GM12878 (cell line): ENCODE results near the gene TMEM40. TPM values are rescaled to one million over a fixed set of nuclear protein-coding genes. Genes with fewer than 3 reads are reported as not detected.

ENCODE experiments used
- ATAC-seq: fragments of 200-7000 bp; cut with Tn5 transposase; 3 replicates; pipeline ENCODE4 v1.9.1; 2020; ENCODE audit warnings: mild to moderate bottlenecking, moderate library complexity
- BruUV-seq: library from RNA; stranded (reverse); fragments of 400-500 nt; replicated peaks from 2 replicates; lab custom pipeline; 2021; lab: Mats Ljungman, UMichigan
- CTCF ChIA-PET: fragments of 300-600 bp; sonication (Branson Sonifier 250); formaldehyde crosslinking; extraction: SDS; loops from one replicate; lab custom pipeline; 2021; ENCODE audit warnings: inconsistent platforms; lab: Yijun Ruan, JAX
- POLR2A ChIA-PET: fragments of 350-600 bp; formaldehyde crosslinking; extraction: SDS; loops from one replicate; lab custom pipeline; 2021; ENCODE audit warnings: inconsistent platforms; lab: Charles Lee
- RAD21 ChIA-PET: fragments of 300-600 bp; sonication (Branson Sonifier 250); formaldehyde crosslinking; loops from one replicate; lab custom pipeline; 2023; ENCODE audit warnings: antibody characterized with exemption; ENCODE audit not compliant: unreplicated experiment; lab: Charles Lee
- SMC1A ChIA-PET: fragments of 300-600 bp; sonication (Branson Sonifier 250); formaldehyde crosslinking; loops from one replicate; lab custom pipeline; 2023; ENCODE audit not compliant: unreplicated experiment, uncharacterized antibody; lab: Charles Lee
- DNase-seq: peaks from one replicate; pipeline ENCODE4 v3.0.0-alpha.2; 2011; ENCODE audit warnings: low read depth, low spot score
- FAIRE-seq: peaks from 3 replicates; lab custom pipeline; 2011; peaks lifted over from hg19 to GRCh38; lab: Jason Lieb, UNC
- H2AFZ ChIP-seq: 2 replicates; pipeline ENCODE4 v1.6.0; 2011; ENCODE audit warnings: low read depth, low read length, control low read depth; ENCODE audit not compliant: control insufficient read depth
- H3K27ac ChIP-seq: 2 replicates; pipeline ENCODE4 v1.5.1; 2011; ENCODE audit warnings: control low read depth; ENCODE audit not compliant: control insufficient read depth, insufficient read depth
- H3K27me3 ChIP-seq, 2 experiments: replicated peaks in 1 of 2; 2 replicates each; pipeline versions ENCODE4 v1.6.0 to v1.6.1; 2011; ENCODE audit warnings: low read length in 1 of 2; ENCODE audit not compliant: control insufficient read depth in 2 of 2, insufficient read depth in 2 of 2
- H3K36me3 ChIP-seq, 2 experiments: 2 replicates each; pipeline ENCODE4 v1.5.1; 2011; ENCODE audit warnings: low read length in 1 of 2; ENCODE audit not compliant: control insufficient read depth in 2 of 2, insufficient read depth in 2 of 2
- H3K4me1 ChIP-seq: 2 replicates; pipeline ENCODE4 v1.6.1; 2011; ENCODE audit warnings: mild to moderate bottlenecking, low read length, moderate library complexity, mixed read lengths; ENCODE audit not compliant: control insufficient read depth, insufficient read depth
- H3K4me2 ChIP-seq: 2 replicates; pipeline ENCODE4 v1.6.0; 2011; ENCODE audit warnings: control low read depth; ENCODE audit not compliant: control insufficient read depth, insufficient read depth
- H3K4me3 ChIP-seq: fragments of 200-600 bp; sonication (generic); 2 replicates; pipeline ENCODE4 v1.5.1; 2016
- H3K79me2 ChIP-seq: 2 replicates; pipeline ENCODE4 v1.6.0; 2011; ENCODE audit warnings: low read length; ENCODE audit not compliant: control insufficient read depth, insufficient read depth
- H3K9ac ChIP-seq: 2 replicates; pipeline ENCODE4 v1.8.0; 2011; ENCODE audit warnings: low read length, control low read depth, mixed read lengths; ENCODE audit not compliant: control insufficient read depth, insufficient read depth
- H3K9me3 ChIP-seq: replicated peaks from 3 replicates; pipeline ENCODE4 v1.5.1; 2011; ENCODE audit warnings: mild to moderate bottlenecking, low read length; ENCODE audit not compliant: control insufficient read depth, insufficient read depth
- H4K20me1 ChIP-seq: 2 replicates; pipeline ENCODE4 v1.6.0; 2011; ENCODE audit not compliant: control insufficient read depth, insufficient read depth
- HDAC2 ChIP-seq: fragments of 200-600 bp; sonication (generic); IDR thresholded peaks from 2 replicates; pipeline ENCODE4 v1.6.1; 2017
- LARP7 ChIP-seq: fragments of 450-650 bp; IDR thresholded peaks from 2 replicates; pipeline ENCODE4 v1.6.1; 2017; ENCODE audit warnings: mild to moderate bottlenecking
- NR2F1 ChIP-seq: fragments of 450-650 bp; conservative IDR thresholded peaks from 2 replicates; pipeline ENCODE4 v1.6.1; 2017; ENCODE audit warnings: mild to moderate bottlenecking
- PBX3 ChIP-seq: IDR thresholded peaks from 2 replicates; pipeline ENCODE4 v1.6.1; 2011; ENCODE audit warnings: mild to moderate bottlenecking, low read depth, low read length, moderate library complexity; ENCODE audit not compliant: insufficient replicate concordance
- STAT3 ChIP-seq: IDR thresholded peaks from 2 replicates; pipeline ENCODE4 v1.6.1; 2011; ENCODE audit warnings: low read depth, low read length, improper control_type of control experiment
- WGBS: methylation state at CpG from one replicate; pipeline ENCODE4 v1.1.6; 2016; ENCODE audit warnings: low lambda C conversion rate; ENCODE audit not compliant: insufficient replicate concordance, insufficient coverage; ENCODE audit errors: missing lambda C conversion rate; 5-methylcytosine and 5-hydroxymethylcytosine counted together
- in situ Hi-C: fragments of 300-500 bp; cut with MboI; formaldehyde crosslinking; loops from 9 replicates; pipeline ENCODE4 v1.14.3; 2018; ENCODE audit warnings: mixed read lengths
- intact Hi-C: fragments of 100-400 bp; cut with micrococcal nuclease; formaldehyde crosslinking; loops from one replicate; pipeline ENCODE4 v1.14.2; 2022; ENCODE audit not compliant: unreplicated experiment
- polyA plus RNA-seq, 11 experiments: library from polyadenylated mRNA; depleted of rRNA in 4 of 11; unstranded in 6 of 11; stranded (reverse) in 5 of 11; fragments of >200 nt; fragmentation: Nextera tagmentation in 4 of 11; fragmentation: Illumina TruSeq in 1 of 11; extraction: Ambion mirVana in 4 of 11; extraction: Trizol in 1 of 11; gene quantifications; 1 replicate in 1 of 11; 2 replicates in 10 of 11; pipeline versions ENCODE4 v1.2.1 to v1.2.3, GENCODE V29; 2011 to 2016; ENCODE audit warnings: inconsistent platforms in 2 of 11, missing spikeins in 2 of 11, low read depth in 1 of 11
- total RNA-seq, 4 experiments: library from RNA; depleted of rRNA in 3 of 4; stranded (reverse); fragments of >200 nt in 3 of 4; fragmentation: Illumina TruSeq in 1 of 4; extraction: Trizol in 1 of 4; gene quantifications; 2 replicates each; pipeline versions ENCODE4 v1.2.1 to v1.2.3, GENCODE V29; 2013 to 2021
- TF ChIP-seq, protein P1 (sequence below), 3 experiments: IDR thresholded peaks in 2 of 3; conservative IDR thresholded peaks in 1 of 3; 2 replicates each; pipeline ENCODE4 v1.5.1; 2011; ENCODE audit warnings: low read depth in 3 of 3, low read length in 3 of 3, mild to moderate bottlenecking in 3 of 3, control low read depth in 2 of 3, moderate library complexity in 2 of 3, inconsistent platforms in 1 of 3, mixed read lengths in 1 of 3; ENCODE audit not compliant: control insufficient read depth in 2 of 3, insufficient read depth in 1 of 3; ENCODE audit errors: extremely low read depth in 1 of 3
- TF ChIP-seq, protein P2 (sequence below): fragments of 450-650 bp; IDR thresholded peaks from 2 replicates; pipeline ENCODE4 v1.6.1; 2017; ENCODE audit warnings: mild to moderate bottlenecking, low read depth, inconsistent platforms; ENCODE audit not compliant: poor library complexity, severe bottlenecking
- TF ChIP-seq, protein P3 (sequence below): IDR thresholded peaks from 2 replicates; pipeline ENCODE4 v1.6.1; 2012; ENCODE audit warnings: mild to moderate bottlenecking, low read depth, low read length

The TMEM40 gene
- total and polyA plus RNA-seq, 10 of the 15 experiments (the other 5 are each of a cell fraction or from before 2014, with no cell fraction given), result 0.10 to 0.46 (median 0.27) TPM; not detected in 3

DNA sequence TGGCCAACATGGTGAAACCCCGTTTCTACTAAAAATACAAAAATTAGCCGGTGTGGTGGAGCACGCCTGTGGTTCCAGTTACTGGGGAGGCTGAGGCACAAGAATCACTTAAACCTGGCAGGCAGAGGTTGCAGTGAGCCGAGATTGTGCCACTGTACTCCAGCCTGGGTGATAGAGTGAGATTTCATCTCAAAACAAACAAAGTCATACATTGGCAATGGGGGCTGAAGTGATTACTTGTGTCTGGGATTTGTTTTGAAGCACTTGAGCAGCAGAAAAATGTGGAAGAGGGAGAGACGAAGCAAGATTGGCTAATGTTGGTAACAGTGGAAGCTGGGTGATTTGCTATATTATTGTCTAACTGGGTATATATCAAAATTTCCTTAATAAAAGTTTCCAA is 13.4 kb upstream of the TMEM40 start:
- TF ChIP-seq, protein P1, sequence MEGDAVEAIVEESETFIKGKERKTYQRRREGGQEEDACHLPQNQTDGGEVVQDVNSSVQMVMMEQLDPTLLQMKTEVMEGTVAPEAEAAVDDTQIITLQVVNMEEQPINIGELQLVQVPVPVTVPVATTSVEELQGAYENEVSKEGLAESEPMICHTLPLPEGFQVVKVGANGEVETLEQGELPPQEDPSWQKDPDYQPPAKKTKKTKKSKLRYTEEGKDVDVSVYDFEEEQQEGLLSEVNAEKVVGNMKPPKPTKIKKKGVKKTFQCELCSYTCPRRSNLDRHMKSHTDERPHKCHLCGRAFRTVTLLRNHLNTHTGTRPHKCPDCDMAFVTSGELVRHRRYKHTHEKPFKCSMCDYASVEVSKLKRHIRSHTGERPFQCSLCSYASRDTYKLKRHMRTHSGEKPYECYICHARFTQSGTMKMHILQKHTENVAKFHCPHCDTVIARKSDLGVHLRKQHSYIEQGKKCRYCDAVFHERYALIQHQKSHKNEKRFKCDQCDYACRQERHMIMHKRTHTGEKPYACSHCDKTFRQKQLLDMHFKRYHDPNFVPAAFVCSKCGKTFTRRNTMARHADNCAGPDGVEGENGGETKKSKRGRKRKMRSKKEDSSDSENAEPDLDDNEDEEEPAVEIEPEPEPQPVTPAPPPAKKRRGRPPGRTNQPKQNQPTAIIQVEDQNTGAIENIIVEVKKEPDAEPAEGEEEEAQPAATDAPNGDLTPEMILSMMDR (IDR thresholded peaks at IDR 0.05 in 2 of 3, conservative IDR thresholded peaks at IDR 0.05 in 1 of 3; ENCODE audit: control insufficient read depth in 2 of 3, extremely low read depth in 1 of 3, insufficient read depth in 1 of 3, low read depth in 3 of 3, low read length in 3 of 3), result no peak
- TF ChIP-seq, protein P2, sequence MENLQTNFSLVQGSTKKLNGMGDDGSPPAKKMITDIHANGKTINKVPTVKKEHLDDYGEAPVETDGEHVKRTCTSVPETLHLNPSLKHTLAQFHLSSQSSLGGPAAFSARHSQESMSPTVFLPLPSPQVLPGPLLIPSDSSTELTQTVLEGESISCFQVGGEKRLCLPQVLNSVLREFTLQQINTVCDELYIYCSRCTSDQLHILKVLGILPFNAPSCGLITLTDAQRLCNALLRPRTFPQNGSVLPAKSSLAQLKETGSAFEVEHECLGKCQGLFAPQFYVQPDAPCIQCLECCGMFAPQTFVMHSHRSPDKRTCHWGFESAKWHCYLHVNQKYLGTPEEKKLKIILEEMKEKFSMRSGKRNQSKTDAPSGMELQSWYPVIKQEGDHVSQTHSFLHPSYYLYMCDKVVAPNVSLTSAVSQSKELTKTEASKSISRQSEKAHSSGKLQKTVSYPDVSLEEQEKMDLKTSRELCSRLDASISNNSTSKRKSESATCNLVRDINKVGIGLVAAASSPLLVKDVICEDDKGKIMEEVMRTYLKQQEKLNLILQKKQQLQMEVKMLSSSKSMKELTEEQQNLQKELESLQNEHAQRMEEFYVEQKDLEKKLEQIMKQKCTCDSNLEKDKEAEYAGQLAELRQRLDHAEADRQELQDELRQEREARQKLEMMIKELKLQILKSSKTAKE, result no peak
- TF ChIP-seq PBX3 (no peak), HDAC2 (no peak), NR2F1 (no peak), LARP7 (no peak), STAT3 (no peak)
- TF ChIP-seq, protein P3, sequence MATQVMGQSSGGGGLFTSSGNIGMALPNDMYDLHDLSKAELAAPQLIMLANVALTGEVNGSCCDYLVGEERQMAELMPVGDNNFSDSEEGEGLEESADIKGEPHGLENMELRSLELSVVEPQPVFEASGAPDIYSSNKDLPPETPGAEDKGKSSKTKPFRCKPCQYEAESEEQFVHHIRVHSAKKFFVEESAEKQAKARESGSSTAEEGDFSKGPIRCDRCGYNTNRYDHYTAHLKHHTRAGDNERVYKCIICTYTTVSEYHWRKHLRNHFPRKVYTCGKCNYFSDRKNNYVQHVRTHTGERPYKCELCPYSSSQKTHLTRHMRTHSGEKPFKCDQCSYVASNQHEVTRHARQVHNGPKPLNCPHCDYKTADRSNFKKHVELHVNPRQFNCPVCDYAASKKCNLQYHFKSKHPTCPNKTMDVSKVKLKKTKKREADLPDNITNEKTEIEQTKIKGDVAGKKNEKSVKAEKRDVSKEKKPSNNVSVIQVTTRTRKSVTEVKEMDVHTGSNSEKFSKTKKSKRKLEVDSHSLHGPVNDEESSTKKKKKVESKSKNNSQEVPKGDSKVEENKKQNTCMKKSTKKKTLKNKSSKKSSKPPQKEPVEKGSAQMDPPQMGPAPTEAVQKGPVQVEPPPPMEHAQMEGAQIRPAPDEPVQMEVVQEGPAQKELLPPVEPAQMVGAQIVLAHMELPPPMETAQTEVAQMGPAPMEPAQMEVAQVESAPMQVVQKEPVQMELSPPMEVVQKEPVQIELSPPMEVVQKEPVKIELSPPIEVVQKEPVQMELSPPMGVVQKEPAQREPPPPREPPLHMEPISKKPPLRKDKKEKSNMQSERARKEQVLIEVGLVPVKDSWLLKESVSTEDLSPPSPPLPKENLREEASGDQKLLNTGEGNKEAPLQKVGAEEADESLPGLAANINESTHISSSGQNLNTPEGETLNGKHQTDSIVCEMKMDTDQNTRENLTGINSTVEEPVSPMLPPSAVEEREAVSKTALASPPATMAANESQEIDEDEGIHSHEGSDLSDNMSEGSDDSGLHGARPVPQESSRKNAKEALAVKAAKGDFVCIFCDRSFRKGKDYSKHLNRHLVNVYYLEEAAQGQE, result no peak
- H3K9me3 ChIP-seq, result peaks cover 7% of the 10 kb centered on the region; the same call in 2 of the 3 replicates
- RAD21 ChIA-PET, result no interaction called here
- no peak for ATAC-seq
- H2AFZ ChIP-seq, result no peak overlapping the region
- in situ Hi-C loops (no loop called here), intact Hi-C loops (no loop called here)
- FAIRE-seq, result no peak
- BruUV-seq, result no TSS peak
- 37% methylated on average over 5 of the region's 5 CpGs for WGBS
- no peak for DNase-seq
- SMC1A ChIA-PET, result no interaction called here
- H3K27me3 ChIP-seq, result no peaks in the 10 kb centered on the region
- H3K4me3 ChIP-seq, result no peak overlapping the region
- no peak overlapping the region for H3K27ac ChIP-seq
- no peak overlapping the region for H3K9ac ChIP-seq
- no peaks in the 10 kb centered on the region for H3K4me1 ChIP-seq
- H3K4me2 ChIP-seq, result no peak overlapping the region
- H4K20me1 ChIP-seq, result no peaks in the 10 kb centered on the region
- POLR2A ChIA-PET, result no interaction called here
- no peaks in the 10 kb centered on the region for H3K36me3 ChIP-seq
- CTCF ChIA-PET, result no interaction called here
- H3K79me2 ChIP-seq, result no peaks in the 10 kb centered on the region
